Body of pancreas (tissue), 4 donors: Measurements from ENCODE around the gene LDLRAD1. TPM values are rescaled to one million over a fixed set of nuclear protein-coding genes. Genes with fewer than 3 reads are reported as not detected.

ENCODE experiments used
- ATAC-seq: fragments of 150-250 bp; one replicate; pipeline ENCODE4 v1.9.1; 2016
- DNase-seq, 4 donors: peaks; one replicate each; pipeline ENCODE4 v3.0.0-alpha.2; 2019
- H3K27ac ChIP-seq, 4 donors: fragments of 200-600 bp; sonication (generic); 1 replicate in 3 of 4; 2 replicates in 1 of 4; pipeline versions ENCODE4 v1.5.1 to v1.6.1; 2016 to 2019; ENCODE audit warnings: mild to moderate bottlenecking in 1 of 4, mixed read lengths in 1 of 4, moderate library complexity in 1 of 4
- H3K27me3 ChIP-seq, 2 donors: fragments of 200-600 bp; sonication (generic); one replicate each; pipeline ENCODE4 v1.6.0; 2016; ENCODE audit warnings: mild to moderate bottlenecking in 1 of 2
- H3K36me3 ChIP-seq, 2 donors: fragments of 200-600 bp; sonication (generic); replicated peaks in 1 of 2; 2 replicates each; pipeline ENCODE4 v1.5.1; 2016; ENCODE audit warnings: low read depth in 2 of 2; ENCODE audit not compliant: insufficient read depth in 1 of 2
- H3K4me1 ChIP-seq: fragments of 200-600 bp; sonication (generic); one replicate; pipeline ENCODE4 v1.6.0; 2016
- H3K4me3 ChIP-seq, 2 donors: fragments of 200-600 bp; sonication (generic); 1 replicate in 1 of 2; 2 replicates in 1 of 2; pipeline ENCODE4 v1.5.1; 2016 to 2019
- H3K9me3 ChIP-seq, 3 donors: fragments of 200-600 bp; sonication (generic); 1 replicate in 2 of 3; 2 replicates in 1 of 3; pipeline ENCODE4 v1.5.1; 2016
- CTCF ChIP-seq, 7 experiments: fragments of 450-650 bp in 4 of 7; fragments of 200-600 bp in 3 of 7; sonication (generic) in 3 of 7; IDR thresholded peaks; one replicate each; pipeline ENCODE4 v1.5.1; 2016 to 2019; ENCODE audit warnings: antibody characterized with exemption in 7 of 7
- POLR2A ChIP-seq, 3 donors: fragments of 450-650 bp; IDR thresholded peaks; one replicate each; pipeline ENCODE4 v1.6.1; 2016; ENCODE audit warnings: antibody characterized with exemption in 3 of 3, mild to moderate bottlenecking in 2 of 3
- WGBS, 2 donors: methylation state at CpG; one replicate each; pipeline ENCODE4 v1.1.5; 2017; 5-methylcytosine and 5-hydroxymethylcytosine counted together
- intact Hi-C: fragments of 100-400 bp; cut with DNase I; formaldehyde crosslinking; loops from one replicate; pipeline ENCODE4 v1.15.1; 2023
- total RNA-seq, 2 donors: library from RNA; depleted of rRNA; stranded (reverse); fragments of >200 nt; gene quantifications; one replicate each; pipeline ENCODE4 v1.1.0, GENCODE V29; 2016

Gene LDLRAD1
- total RNA-seq, 2 donors from 2014 or later = not detected

GRCh38 chr1:54012863-54013262, 5.1 kb downstream of the LDLRAD1 start:
- Histone ChIP-seq H3K4me3 (no peak overlapping the region), H3K27me3 (no peaks in the 10 kb centered on the region), H3K4me1 (peaks cover 10% of the 10 kb centered on the region), H3K36me3 (no peaks in the 10 kb centered on the region), H3K9me3 (no peaks in the 10 kb centered on the region), H3K27ac (no peak overlapping the region)
- intact Hi-C loops = no loop called here
- no peak for ATAC-seq
- DNase-seq = no peak
- TF ChIP-seq CTCF (IDR thresholded peaks at IDR 0.05) (no peak), POLR2A (IDR thresholded peaks at IDR 0.05) (no peak)
- WGBS, 2 donors = 66 to 67% methylated on average over 5 to 8 of the region's 8 CpGs

- Histone ChIP-seq H3K9me3 (no peaks in the 10 kb centered on the region), H3K4me1 (peaks cover 10% of the 10 kb centered on the region), H3K27me3 (no peaks in the 10 kb centered on the region), H3K36me3 (no peaks in the 10 kb centered on the region), H3K27ac (no peak overlapping the region), H3K4me3 (no peak overlapping the region)
- no peak for TF ChIP-seq POLR2A (IDR thresholded peaks at IDR 0.05)
- TF ChIP-seq CTCF (IDR thresholded peaks at IDR 0.05) = no peak
- DNase-seq = no peak
- ATAC-seq = no peak
- intact Hi-C loops = no loop called here
- WGBS, 2 donors = 64 to 68% methylated on average over 7 to 9 of the region's 9 CpGs
These were observed 6.0 kb downstream of the LDLRAD1 start for GRCh38 chr1:54012008-54012325.

GRCh38 chr1:54011316-54012007, 6.5 kb downstream of the LDLRAD1 start:
- 65 to 73% methylated on average over 9 of the region's 9 CpGs for WGBS, 2 donors
- Histone ChIP-seq H3K4me1 (peaks cover 8% of the 10 kb centered on the region), H3K27ac (no peak overlapping the region), H3K36me3 (no peaks in the 10 kb centered on the region), H3K27me3 (no peaks in the 10 kb centered on the region), H3K4me3 (no peak overlapping the region), H3K9me3 (no peaks in the 10 kb centered on the region)
- no peak for DNase-seq
- ATAC-seq = no peak
- intact Hi-C loops = no loop called here
- TF ChIP-seq POLR2A (IDR thresholded peaks at IDR 0.05) = no peak
- TF ChIP-seq CTCF (IDR thresholded peaks at IDR 0.05) = no peak

- H3K36me3 ChIP-seq = no peaks in the 10 kb centered on the region
- H3K4me3 ChIP-seq = no peak overlapping the region
- no peaks in the 10 kb centered on the region for H3K27me3 ChIP-seq
- 55 to 68% methylated on average over 3 to 5 of the region's 5 CpGs for WGBS, 2 donors
- no peaks in the 10 kb centered on the region for H3K9me3 ChIP-seq
- intact Hi-C loops = no loop called here
- no peaks in the 10 kb centered on the region for H3K4me1 ChIP-seq
- TF ChIP-seq POLR2A (IDR thresholded peaks at IDR 0.05) (no peak), CTCF (IDR thresholded peaks at IDR 0.05) (no peak)
- ATAC-seq = no peak
- H3K27ac ChIP-seq = no peak overlapping the region
- no peak for DNase-seq
These were observed 7.4 kb downstream of the LDLRAD1 start for GRCh38 chr1:54010415-54011117.

GRCh38 chr1:54009406-54009805, 8.6 kb downstream of the LDLRAD1 start:
- Histone ChIP-seq H3K36me3 (no peaks in the 10 kb centered on the region), H3K4me3 (no peak overlapping the region), H3K27me3 (no peaks in the 10 kb centered on the region), H3K4me1 (no peaks in the 10 kb centered on the region), H3K27ac (no peak overlapping the region), H3K9me3 (no peaks in the 10 kb centered on the region)
- no peak for TF ChIP-seq CTCF (IDR thresholded peaks at IDR 0.05)
- no peak for TF ChIP-seq POLR2A (IDR thresholded peaks at IDR 0.05)
- no peak for DNase-seq
- intact Hi-C loops = no loop called here
- 61 to 76% methylated on average over 4 of the region's 4 CpGs for WGBS, 2 donors
- ATAC-seq = no peak
